Measurements from ENCODE around the gene RPS17.
"Not testable (repeated sequence)": the region's sequence is repeated elsewhere in the genome, so short reads cannot be mapped to it uniquely, and the experiment has no call there.

Gene RPS17

GRCh38 chr15:82545478-82545877, 5.2 kb upstream of the RPS17 start:
- DNase-seq: no peak

DNA sequence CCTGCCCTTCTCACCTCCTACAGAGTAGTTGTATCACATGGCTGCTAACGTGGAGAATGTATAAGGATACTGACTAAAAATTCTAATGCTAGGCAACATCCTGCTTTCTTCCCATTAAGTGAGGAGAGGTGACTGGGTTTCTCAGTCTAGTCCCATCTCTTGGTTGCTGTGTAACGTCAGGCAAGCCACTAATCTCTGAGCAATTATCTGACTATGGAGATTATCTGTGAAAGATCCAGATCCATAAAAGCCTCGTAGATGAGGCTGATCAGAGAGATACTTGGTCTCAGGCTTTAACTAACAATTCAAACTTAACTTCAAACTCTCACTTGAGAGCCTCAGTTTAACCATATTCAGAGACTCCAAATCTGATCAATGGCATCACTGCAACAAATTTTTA, 4.7 kb upstream of the RPS17 start:
- no peak for DNase-seq

GRCh38 chr15:82544431-82544830, 4.2 kb upstream of the RPS17 start:
- no peak for DNase-seq

GRCh38 chr15:82543160-82543559, 2.9 kb upstream of the RPS17 start:
- no peak for DNase-seq

DNA sequence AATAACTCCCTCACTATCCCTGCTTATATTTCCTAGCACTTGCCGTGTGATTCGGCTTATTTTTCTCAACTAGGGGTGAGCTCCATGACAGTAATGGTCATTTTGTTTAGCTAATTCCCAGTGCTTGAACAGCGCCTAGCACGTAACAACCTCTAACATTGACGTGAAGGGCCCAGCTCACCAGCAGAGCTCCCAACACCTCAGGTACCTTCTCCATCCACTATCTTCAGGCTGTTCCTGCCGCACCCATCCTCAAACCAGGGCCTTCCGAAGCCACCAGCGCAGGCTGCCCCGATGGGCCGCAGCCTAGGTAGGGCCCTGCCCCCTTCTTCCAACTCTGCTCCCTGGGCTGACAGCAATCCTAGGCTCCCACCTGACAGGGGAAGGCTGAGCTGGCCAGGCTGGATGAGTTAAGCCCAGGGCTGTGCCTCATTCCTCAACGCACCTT, 751 bp upstream of the RPS17 start:
- DNase-seq: no peak

GRCh38 chr15:82539691-82540054, 584 bp downstream of the RPS17 start:
- no peak for DNase-seq

DNA sequence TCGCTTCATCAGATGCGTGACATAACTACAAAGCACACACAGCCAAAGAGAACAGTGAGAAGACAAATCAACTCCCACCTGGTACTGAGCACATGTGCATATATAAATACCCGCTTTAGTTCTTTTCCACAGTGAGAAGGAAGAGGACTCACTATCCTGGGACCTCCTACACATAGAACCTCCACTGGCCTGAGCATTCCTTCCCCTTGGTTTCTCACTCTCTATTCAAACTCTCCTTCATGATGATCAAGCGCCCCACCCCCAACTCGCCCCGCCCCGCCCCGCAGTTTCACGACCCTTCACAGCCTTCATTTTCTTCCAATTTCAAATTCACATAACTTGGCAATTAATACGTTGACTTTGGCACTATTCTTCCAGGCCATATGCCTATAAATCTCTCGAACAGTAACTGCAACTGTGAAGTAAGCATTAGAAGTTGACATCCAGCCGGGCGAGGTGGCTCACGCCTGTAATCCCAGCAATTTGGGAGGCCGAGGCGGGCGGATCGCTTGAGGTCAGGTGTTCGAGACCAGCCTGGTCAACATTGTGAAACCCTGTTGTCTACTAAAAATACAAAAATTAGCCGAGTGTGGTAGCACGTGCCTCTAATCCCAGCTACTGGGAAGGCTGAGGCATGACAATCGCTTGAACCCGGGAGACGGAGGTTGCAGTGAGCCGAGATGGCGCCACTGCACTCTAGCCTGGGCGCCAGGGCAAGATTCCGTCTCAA, 1.1 kb downstream of the RPS17 start:
- no peak for DNase-seq

DNA sequence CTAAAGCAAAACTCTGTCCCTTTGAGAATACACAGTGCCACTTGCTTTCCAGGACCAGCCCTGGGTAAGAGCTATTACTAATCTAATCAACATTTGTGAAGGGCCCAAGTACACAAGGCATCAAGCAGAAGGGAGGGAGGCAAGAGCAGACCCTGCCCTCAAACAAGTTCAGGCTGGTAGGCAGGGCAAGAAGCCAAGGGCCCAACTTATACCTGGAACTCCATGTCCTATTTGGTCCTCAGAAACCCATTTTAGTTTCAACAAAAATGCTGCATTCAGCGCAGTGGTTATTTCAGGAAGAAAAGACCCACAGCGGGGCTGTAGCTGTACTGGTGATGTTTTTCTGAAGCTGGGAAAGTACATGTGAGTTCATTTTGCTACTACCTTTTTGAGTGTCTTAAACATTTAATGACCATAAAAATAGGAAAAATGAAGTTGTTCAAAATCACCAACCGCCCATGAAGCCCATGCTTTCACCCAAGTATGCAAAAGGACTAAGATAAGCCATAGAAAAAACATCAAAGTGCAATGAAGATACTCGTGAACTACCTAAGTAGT, 2.8 kb downstream of the RPS17 start:
- no peak for DNase-seq

DNA sequence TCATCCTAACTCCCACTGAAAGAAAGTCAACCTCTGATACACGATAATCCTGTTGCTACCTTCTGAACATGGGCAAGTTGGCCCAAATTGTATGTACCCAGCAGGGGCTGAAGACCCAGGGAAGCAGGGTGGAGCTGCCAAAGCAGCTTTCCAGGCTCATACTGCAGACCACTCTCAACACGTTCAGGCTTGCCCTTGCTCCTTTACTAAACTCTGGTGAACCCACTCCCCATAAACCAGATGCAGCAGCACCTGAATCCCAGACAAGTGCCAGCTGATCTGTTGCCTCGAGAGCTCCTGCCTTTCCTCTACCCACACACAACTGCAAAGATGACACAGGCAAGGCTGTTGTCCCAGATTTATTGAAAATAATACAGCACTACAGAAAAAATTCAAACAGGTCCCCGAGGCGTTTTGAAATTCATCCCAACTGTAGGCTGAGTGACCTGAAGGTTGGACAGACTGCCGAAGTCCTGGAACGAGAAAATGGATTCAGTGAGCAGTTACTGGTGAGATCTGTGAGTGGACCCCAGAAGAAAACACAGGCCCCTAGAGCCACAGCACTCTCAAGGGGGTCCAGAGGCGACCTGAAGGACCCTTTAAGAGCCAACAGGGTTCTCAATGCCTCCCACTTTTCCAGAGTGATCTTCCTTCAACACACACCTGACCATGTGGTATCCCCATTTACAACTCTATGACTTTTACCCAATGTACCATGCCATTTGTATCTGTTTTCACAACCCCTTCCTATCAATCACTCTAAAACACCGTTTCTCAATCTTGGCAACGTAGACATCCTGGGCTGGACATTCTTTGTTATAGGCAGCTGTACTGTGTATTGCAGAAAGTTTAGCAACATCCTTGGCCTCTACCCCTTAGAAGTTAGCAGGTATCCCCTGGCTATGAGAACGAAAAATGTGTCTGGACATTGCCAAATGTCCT, 3.6 kb downstream of the RPS17 start:
- no peak for DNase-seq

DNA sequence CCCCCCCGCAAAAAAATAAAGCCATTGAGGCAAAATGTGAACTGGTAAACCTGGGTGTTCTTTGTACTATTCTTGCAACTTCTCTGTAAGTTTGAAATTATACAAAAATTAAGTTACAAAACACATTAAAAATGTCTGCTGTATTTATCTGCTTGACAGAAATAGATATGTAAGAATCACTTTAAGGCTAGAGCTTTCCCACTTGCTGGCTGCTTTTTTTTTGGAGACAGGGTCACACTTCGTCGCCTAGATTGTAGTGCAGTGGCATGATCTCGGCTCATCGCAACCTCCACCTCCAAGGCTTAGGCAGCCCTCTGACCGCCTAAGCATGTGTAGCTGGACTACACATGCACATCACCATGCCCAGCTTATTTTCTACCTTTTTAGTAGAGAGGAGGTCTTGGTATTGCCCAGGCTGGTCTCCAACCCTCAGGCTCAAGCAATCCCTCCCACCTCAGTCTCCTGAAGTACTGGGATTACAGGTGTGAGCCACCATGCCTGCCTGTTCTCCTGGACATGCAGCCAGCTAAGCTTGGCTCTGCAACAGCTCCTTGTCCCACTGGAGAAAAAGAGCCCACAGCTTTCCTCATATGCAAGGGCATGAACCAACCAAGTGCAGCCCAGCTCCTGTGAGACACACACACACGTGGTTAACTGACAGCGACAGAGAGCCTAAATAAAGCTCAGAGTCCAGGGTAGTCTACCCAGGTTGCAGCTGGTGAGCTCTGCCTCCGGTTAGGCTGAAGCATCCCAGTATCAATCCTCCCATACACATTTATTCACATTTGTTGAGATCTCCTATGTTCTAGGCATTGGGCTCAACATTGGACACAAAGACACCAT, 4.5 kb downstream of the RPS17 start:
- DNase-seq: no peak

GRCh38 chr15:82535151-82535550, 5.1 kb downstream of the RPS17 start:
- not testable (repeated sequence) for DNase-seq

DNA sequence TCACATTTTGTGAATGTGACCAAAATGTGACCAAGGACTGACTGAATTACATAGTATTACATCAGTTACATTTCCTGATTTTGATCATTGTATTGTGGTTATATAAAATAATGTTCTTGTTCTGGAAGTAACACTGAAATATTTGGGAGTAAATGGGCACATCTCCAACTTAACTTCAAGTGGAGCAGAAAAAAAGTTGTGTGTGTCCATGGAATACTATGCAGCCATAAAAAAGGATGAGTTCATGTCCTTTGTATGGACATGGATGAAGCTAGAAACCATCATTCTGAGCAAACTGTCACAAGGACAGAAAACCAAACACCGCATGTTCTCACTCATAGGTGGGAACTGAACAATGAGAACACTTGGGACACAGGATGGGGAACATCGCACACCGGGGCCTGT, 5.8 kb downstream of the RPS17 start:
- not testable (repeated sequence) for DNase-seq

DNA sequence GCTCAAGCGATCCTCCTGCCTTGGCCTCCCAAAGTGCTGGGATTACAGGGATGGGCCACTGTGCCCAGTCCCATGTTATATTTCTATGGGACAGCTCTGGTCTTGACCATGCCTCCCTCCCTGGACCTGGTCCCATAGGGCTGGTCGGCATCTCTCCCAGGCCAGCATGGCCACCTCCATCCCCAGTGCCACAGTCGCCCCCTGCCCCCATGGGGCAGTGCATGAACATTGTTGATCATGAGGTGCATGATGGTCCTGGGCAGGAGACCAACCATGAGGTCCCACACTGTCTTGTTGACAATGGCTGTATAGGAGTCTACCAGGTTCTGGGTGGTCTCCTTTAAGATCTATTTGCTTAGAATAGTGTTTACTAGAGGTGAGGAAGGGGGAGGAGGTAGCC, 6.5 kb downstream of the RPS17 start:
- DNase-seq: no peak

DNA sequence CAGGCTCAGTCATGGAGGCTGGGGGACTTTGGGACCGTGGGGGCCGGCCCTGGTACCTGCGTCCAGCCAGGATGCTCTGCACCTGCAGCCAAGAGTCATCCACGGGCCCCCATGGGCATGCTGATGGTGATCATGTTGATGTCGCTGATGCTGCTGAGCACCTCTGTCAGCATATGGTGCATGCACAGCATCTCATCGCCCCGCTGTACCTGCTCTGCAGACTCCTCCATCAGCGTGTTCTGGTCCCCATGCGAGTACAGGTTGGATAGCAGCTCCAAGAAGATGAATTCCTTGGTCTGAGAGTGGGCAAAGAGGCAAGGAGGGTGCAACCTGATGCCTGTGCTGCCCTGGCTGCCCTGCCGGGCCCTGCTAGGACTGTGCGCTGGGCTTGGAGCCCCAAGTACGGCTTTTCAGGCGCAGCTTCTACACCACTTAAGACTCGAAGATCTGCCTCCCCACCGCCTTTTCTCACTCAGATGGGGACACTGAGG, 7.2 kb downstream of the RPS17 start:
- DNase-seq: no peak

DNA sequence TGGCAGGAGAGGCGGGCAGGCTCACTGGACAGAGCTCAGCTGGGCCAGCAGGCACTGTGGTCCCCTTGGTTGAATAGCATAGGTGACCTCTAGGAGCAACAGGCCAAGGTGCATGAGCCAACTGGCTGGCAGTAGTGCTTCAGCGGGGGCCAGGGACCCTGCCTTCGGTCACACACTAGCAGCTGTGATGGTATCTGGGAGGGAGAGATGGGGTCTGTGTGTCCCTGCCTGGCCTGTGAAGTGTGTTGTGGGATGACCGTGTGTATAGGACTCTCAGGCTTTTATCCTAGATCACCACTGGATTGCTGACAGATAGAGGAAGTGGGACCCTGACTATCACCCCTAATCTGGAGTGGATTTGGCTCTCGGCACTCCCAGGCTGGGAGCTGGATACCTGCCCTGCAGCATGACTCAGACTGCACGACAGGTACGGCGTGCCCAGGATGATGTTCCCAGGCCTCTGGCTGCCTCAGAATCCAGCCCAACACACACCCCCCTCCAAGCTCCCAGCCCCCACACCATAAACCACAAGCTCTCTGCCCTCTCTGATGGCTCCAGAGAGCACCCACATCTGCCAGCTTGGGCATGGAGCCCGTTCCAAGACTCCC, 7.8 kb downstream of the RPS17 start:
- no peak for DNase-seq

GRCh38 chr15:82531496-82532382, 8.5 kb downstream of the RPS17 start:
- DNase-seq: no peak

DNA sequence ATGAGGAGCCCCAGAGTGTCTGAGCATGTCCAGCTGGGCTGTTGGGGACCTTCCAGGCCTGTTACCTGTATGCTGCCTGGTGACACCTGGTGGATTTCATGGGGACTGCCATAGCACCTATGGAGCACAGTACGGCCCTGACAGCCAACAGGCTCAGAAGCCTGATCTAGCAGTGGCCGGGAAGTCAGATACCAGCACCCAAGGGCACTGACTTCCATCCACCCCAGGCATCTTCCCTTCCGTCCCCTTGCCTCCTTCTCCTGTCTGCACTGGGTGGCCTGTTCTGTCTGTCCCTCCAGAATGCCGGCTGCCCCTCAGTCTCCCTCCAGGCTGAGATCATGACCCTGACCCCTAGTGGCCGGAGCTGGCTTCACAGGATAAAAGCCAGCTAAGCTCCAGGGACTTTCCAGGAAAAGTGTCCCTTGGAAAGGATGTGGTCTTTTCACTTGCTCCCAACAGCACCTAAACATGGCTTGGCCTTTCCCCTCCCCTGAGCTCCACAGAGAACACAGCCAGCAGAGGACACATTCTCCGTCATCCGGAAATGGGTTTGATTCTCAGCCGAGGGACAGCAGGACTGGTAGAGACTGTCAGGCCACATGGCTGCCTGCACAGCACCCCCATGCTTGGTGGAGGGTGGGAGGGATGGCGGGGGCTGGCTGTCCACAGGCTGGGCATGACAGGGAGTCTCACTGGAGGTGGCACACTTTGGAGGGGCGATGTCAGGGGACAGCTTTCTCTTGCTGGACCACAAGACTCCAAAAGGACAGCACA, 9.5 kb downstream of the RPS17 start:
- DNase-seq: peak; percentile 74

- DNase-seq: no peak
These were observed 10.3 kb downstream of the RPS17 start for GRCh38 chr15:82530006-82530405.

- DNase-seq: not testable (repeated sequence)
These were observed 26.7 kb downstream of the RPS17 start for GRCh38 chr15:82513587-82513986.

- not testable (repeated sequence) for DNase-seq
These were observed 32.6 kb downstream of the RPS17 start for GRCh38 chr15:82507693-82508092.

Data from CD4-positive, alpha-beta T cell treated with Interleukin-4 for 4 hours (primary cell).